A549 (cell line): ENCODE measurements around the gene FAM107B. TPM values are rescaled to one million over a fixed set of nuclear protein-coding genes. Genes with fewer than 3 reads are reported as not detected.

Experiments used
- ATAC-seq, 2 experiments: fragments of 200-7000 bp in 1 of 2; fragments of >200 bp in 1 of 2; cut with Nextera tagmentation in 1 of 2; cut with Tn5 transposase in 1 of 2; 3 replicates each; pipeline versions ENCODE4 v1.8.0 to v1.9.1; 2018 to 2020; ENCODE audit warnings: mild to moderate bottlenecking in 1 of 2, moderate library complexity in 1 of 2
- CTCF ChIA-PET: fragments of 300-600 bp; sonication (Branson Sonifier 250); formaldehyde crosslinking; extraction: SDS; loops from one replicate; lab custom pipeline; 2021; ENCODE audit warnings: antibody characterized with exemption, inconsistent platforms; lab: Yijun Ruan, JAX
- POLR2A ChIA-PET: fragments of 350-600 bp; formaldehyde crosslinking; extraction: SDS; loops from one replicate; lab custom pipeline; 2021; ENCODE audit warnings: antibody characterized with exemption, inconsistent platforms; lab: Yijun Ruan, JAX
- DNase-seq, 2 experiments: peaks; one replicate each; pipeline versions ENCODE4 v3.0.0 to v3.0.0-alpha.2; 2011 to 2016; ENCODE audit warnings: low read depth in 1 of 2, low spot score in 1 of 2
- FAIRE-seq: peaks from 2 replicates; lab custom pipeline; 2011; peaks lifted over from hg19 to GRCh38; lab: Jason Lieb, UNC
- H3K27ac ChIP-seq, 2 experiments: fragments of >200 bp; sonication (Bioruptor Twin); formaldehyde crosslinking; 3 replicates each; pipeline ENCODE4 v1.5.1; 2016 to 2017
- H3K4me1 ChIP-seq: fragments of >200 bp; sonication (Bioruptor Twin); formaldehyde crosslinking; 3 replicates; pipeline ENCODE4 v1.6.1; 2016
- H3K4me2 ChIP-seq: fragments of >200 bp; sonication (Bioruptor Twin); formaldehyde crosslinking; 3 replicates; pipeline ENCODE4 v1.6.1; 2016
- H3K4me3 ChIP-seq: fragments of >200 bp; sonication (Bioruptor Twin); formaldehyde crosslinking; 3 replicates; pipeline ENCODE4 v1.5.1; 2016
- H3K9me3 ChIP-seq: fragments of >200 bp; sonication (Bioruptor Twin); formaldehyde crosslinking; 3 replicates; pipeline ENCODE4 v1.6.1; 2016
- ATOH8 ChIP-seq: fragments of 250-450 bp; sonication (Bioruptor Pico); IDR thresholded peaks from 2 replicates; pipeline ENCODE4 v1.5.0; 2020; ENCODE audit warnings: low read depth, mild to moderate bottlenecking, moderate library complexity
- BCL3 ChIP-seq: fragments of >200 bp; sonication (Bioruptor Twin); formaldehyde crosslinking; IDR thresholded peaks from 3 replicates; pipeline ENCODE4 v1.6.1; 2016
- BHLHE40 ChIP-seq: IDR thresholded peaks from 2 replicates; pipeline ENCODE4 v1.6.1; 2012; ENCODE audit warnings: low read depth, low read length, inconsistent platforms
- CBX8 ChIP-seq: fragments of 200-600 bp; sonication (generic); IDR thresholded peaks from 2 replicates; pipeline ENCODE4 v1.6.1; 2016
- CEBPB ChIP-seq, 2 experiments: fragments of >200 bp in 1 of 2; sonication (Bioruptor Twin) in 1 of 2; formaldehyde crosslinking in 1 of 2; IDR thresholded peaks; 2 replicates each; pipeline ENCODE4 v1.6.1; 2012 to 2016
- CHD4 ChIP-seq: fragments of 200-600 bp; sonication (generic); IDR thresholded peaks from 2 replicates; pipeline ENCODE4 v1.6.1; 2016; ENCODE audit warnings: antibody characterized with exemption, mild to moderate bottlenecking, borderline replicate concordance
- ELK1 ChIP-seq: fragments of 150-350 bp; IDR thresholded peaks from 2 replicates; pipeline ENCODE4 v1.6.1; 2014; ENCODE audit warnings: low read depth, mild to moderate bottlenecking, low read length
- ESRRA ChIP-seq: fragments of 150-350 bp; IDR thresholded peaks from 2 replicates; pipeline ENCODE4 v1.6.1; 2014; ENCODE audit warnings: mild to moderate bottlenecking, low read length, borderline replicate concordance
- FOSB ChIP-seq: fragments of 250-450 bp; sonication (Bioruptor Pico); IDR thresholded peaks from 2 replicates; pipeline ENCODE4 v1.5.0; 2020; ENCODE audit warnings: mild to moderate bottlenecking, moderate library complexity
- FOSL2 ChIP-seq, 2 experiments: fragments of 450-650 bp in 1 of 2; fragments of >200 bp in 1 of 2; sonication (Bioruptor Twin) in 1 of 2; formaldehyde crosslinking; IDR thresholded peaks; 2 replicates each; pipeline versions ENCODE4 v1.5.0 to v1.6.1; 2016 to 2020; ENCODE audit warnings: mild to moderate bottlenecking in 1 of 2, moderate library complexity in 1 of 2
- GATA3 ChIP-seq: IDR thresholded peaks from 2 replicates; pipeline ENCODE4 v1.6.1; 2012; ENCODE audit warnings: borderline replicate concordance
- HDAC2 ChIP-seq: fragments of 200-600 bp; sonication (generic); IDR thresholded peaks from 2 replicates; pipeline ENCODE4 v1.6.1; 2016
- HES2 ChIP-seq: fragments of >200 bp; sonication (Bioruptor Twin); formaldehyde crosslinking; IDR thresholded peaks from 2 replicates; pipeline ENCODE4 v1.6.1; 2016
- HEYL ChIP-seq: fragments of 250-450 bp; sonication (Bioruptor Pico); IDR thresholded peaks from 2 replicates; pipeline ENCODE4 v1.8.0; 2021; ENCODE audit warnings: mild to moderate bottlenecking, moderate library complexity
- HMGXB4 ChIP-seq: fragments of 250-450 bp; sonication (Bioruptor Pico); IDR thresholded peaks from 2 replicates; pipeline ENCODE4 v1.5.0; 2021; ENCODE audit warnings: mild to moderate bottlenecking, moderate library complexity, borderline replicate concordance
- JUNB ChIP-seq: fragments of >200 bp; sonication (Bioruptor Twin); formaldehyde crosslinking; IDR thresholded peaks from 2 replicates; pipeline ENCODE4 v1.6.1; 2016
- MAX ChIP-seq: IDR thresholded peaks from 2 replicates; pipeline ENCODE4 v1.6.1; 2012
- MYC ChIP-seq: IDR thresholded peaks from 2 replicates; pipeline ENCODE4 v1.6.1; 2012; ENCODE audit warnings: mild to moderate bottlenecking, inconsistent platforms, low read length, improper control_type of control experiment, borderline replicate concordance
- NFE2L2 ChIP-seq: fragments of 150-350 bp; conservative IDR thresholded peaks from 2 replicates; pipeline ENCODE4 v1.6.1; 2014; ENCODE audit warnings: low read length
- NR3C1 ChIP-seq: fragments of >200 bp; sonication (Bioruptor Twin); formaldehyde crosslinking; IDR thresholded peaks from 3 replicates; pipeline ENCODE4 v1.6.1; 2017
- PBX3 ChIP-seq: IDR thresholded peaks from 2 replicates; pipeline ENCODE4 v1.6.1; 2012
- RAD21 ChIP-seq, 2 experiments: fragments of >200 bp in 1 of 2; sonication (Bioruptor Twin) in 1 of 2; formaldehyde crosslinking in 1 of 2; IDR thresholded peaks in 1 of 2; conservative IDR thresholded peaks in 1 of 2; 2 replicates in 1 of 2; 3 replicates in 1 of 2; pipeline ENCODE4 v1.6.1; 2012 to 2018; ENCODE audit warnings: inconsistent platforms in 1 of 2
- RARB ChIP-seq: fragments of 250-450 bp; sonication (Bioruptor Pico); IDR thresholded peaks from 2 replicates; pipeline ENCODE4 v1.8.0; 2021; ENCODE audit warnings: mild to moderate bottlenecking, moderate library complexity
- REST ChIP-seq: fragments of 200-600 bp; sonication (generic); IDR thresholded peaks from 2 replicates; pipeline ENCODE4 v1.6.1; 2016; ENCODE audit warnings: antibody characterized with exemption, mild to moderate bottlenecking, moderate library complexity
- RNF2 ChIP-seq: fragments of 200-600 bp; sonication (generic); IDR thresholded peaks from 2 replicates; pipeline ENCODE4 v1.6.1; 2016; ENCODE audit warnings: low read depth, mild to moderate bottlenecking, antibody characterized with exemption, moderate library complexity, borderline replicate concordance
- SMC3 ChIP-seq: fragments of >200 bp; sonication (Bioruptor Twin); formaldehyde crosslinking; IDR thresholded peaks from 3 replicates; pipeline ENCODE4 v1.6.1; 2018; ENCODE audit warnings: inconsistent platforms
- TFCP2L1 ChIP-seq: fragments of 250-450 bp; sonication (Bioruptor Pico); IDR thresholded peaks from 2 replicates; pipeline ENCODE4 v1.5.0; 2021; ENCODE audit warnings: mild to moderate bottlenecking
- ZC3H11A ChIP-seq: fragments of 450-650 bp; IDR thresholded peaks from 2 replicates; pipeline ENCODE4 v1.6.1; 2014; ENCODE audit warnings: antibody characterized with exemption, mild to moderate bottlenecking
- ZSCAN20 ChIP-seq: fragments of 250-450 bp; sonication (Bioruptor Pico); IDR thresholded peaks from 2 replicates; pipeline ENCODE4 v1.8.0; 2022; ENCODE audit warnings: mild to moderate bottlenecking, moderate library complexity
- WGBS: methylation state at CpG from one replicate; pipeline ENCODE4 v1.1.6; 2017; ENCODE audit errors: missing lambda C conversion rate; 5-methylcytosine and 5-hydroxymethylcytosine counted together
- polyA plus RNA-seq, 4 experiments: library from polyadenylated mRNA; depleted of rRNA in 3 of 4; stranded (reverse); fragments of >200 nt; fragmentation: RNase III in 1 of 4; extraction: RNeasy Plus Mini Kit Qiagen cat#74134 plus additional on column Dnase treatment in 1 of 4; gene quantifications; 2 replicates in 3 of 4; 3 replicates in 1 of 4; pipeline ENCODE4 v1.2.3, GENCODE V29; 2011 to 2017

FAM107B gene
- polyA plus RNA-seq, 2 of the 4 experiments (the other 2 are of a cell fraction), result 99.9 to 173 TPM

- 6% methylated on average over 10 of the region's 10 CpGs for WGBS
- DNase-seq (peak; percentile 71 to 96), ATAC-seq (peak; percentile 84 to 86), FAIRE-seq (peak; percentile 70)
- POLR2A ChIA-PET, result interaction anchor here (1.0 kb wide), 1 partner anchor 248 kb away, joined by 3 read pairs; no protein-coding TSS in a partner anchor
- peaks cover 83% of the 10 kb centered on the region for H3K4me1 ChIP-seq
- H3K4me3 ChIP-seq, result peak overlapping the region; percentile 21; the same call in 2 of the 3 replicates
- H3K4me2 ChIP-seq, result peak overlapping the region; percentile 70
- no peaks in the 10 kb centered on the region for H3K9me3 ChIP-seq
- peak overlapping the region; percentile 77 to 84 for H3K27ac ChIP-seq
- CTCF ChIA-PET, result interaction anchor here (0.9 kb wide), 1 partner anchor 252 kb away, joined by 3 read pairs; no protein-coding TSS in a partner anchor
- no peak; the same call in 1 of the 2 replicates for TF ChIP-seq ZSCAN20 (CRISPR knock-in tag)
- peak; percentile 20 to 60; a peak in 4 of 5 replicates for TF ChIP-seq RAD21 (conservative IDR thresholded peaks at IDR 0.05 in 1 of 2, IDR thresholded peaks at IDR 0.05 in 1 of 2)
- 0 out of 2 replicates have a peak, but pooled peaks have one; percentile 23 for TF ChIP-seq HES2
- TF ChIP-seq SMC3, result peak; percentile 57; the same call in 2 of the 3 replicates
- no peak for TF ChIP-seq TFCP2L1 (CRISPR knock-in tag)
- TF ChIP-seq JUNB, result peak; percentile 92
- TF ChIP-seq ESRRA, result no peak
- peak; percentile 91 for TF ChIP-seq MAX
- no peak for TF ChIP-seq NR3C1
- TF ChIP-seq ATOH8, result peak; percentile 72; the same call in 1 of the 2 replicates
- TF ChIP-seq HDAC2, result no peak
- TF ChIP-seq RNF2, result no peak
- 0 out of 2 replicates have a peak, but pooled peaks have one; percentile 7 for TF ChIP-seq FOSL2 (IDR thresholded peaks at IDR 0.05)
- TF ChIP-seq FOSL2 (CRISPR knock-in tag; IDR thresholded peaks at IDR 0.05), result peak; percentile 77
- no peak for TF ChIP-seq FOSB (CRISPR knock-in tag)
- no peak for TF ChIP-seq HMGXB4 (CRISPR knock-in tag)
- no peak for TF ChIP-seq CHD4
- peak; percentile 90 for TF ChIP-seq GATA3
- TF ChIP-seq BCL3, result 0 out of 3 replicates have a peak, but pooled peaks have one; percentile 72
- TF ChIP-seq PBX3, result peak; percentile 44; the same call in 1 of the 2 replicates
- TF ChIP-seq HEYL (CRISPR knock-in tag), result peak; percentile 52; the same call in 1 of the 2 replicates
- no peak for TF ChIP-seq RARB (CRISPR knock-in tag)
- no peak for TF ChIP-seq REST
- TF ChIP-seq ZC3H11A, result no peak
- TF ChIP-seq CEBPB (IDR thresholded peaks at IDR 0.05), result peak; percentile 92 to 95
- peak; percentile 45; the same call in 1 of the 2 replicates for TF ChIP-seq MYC
- TF ChIP-seq CBX8, result no peak
- peak; percentile 67 for TF ChIP-seq BHLHE40
- TF ChIP-seq NFE2L2, result no peak
- no peak for TF ChIP-seq ELK1
Observed at GRCh38 chr10:14571866-14572507, 202.7 kb downstream of the FAM107B start.
